HepG2 (cell line): ENCODE results near the gene SENP5. TPM values are rescaled to one million over a fixed set of nuclear protein-coding genes. Genes with fewer than 3 reads are reported as not detected.
A peak's percentile ranks its signal among the peaks of the same experiment; 100 is the strongest.

ENCODE experiments used
- ATAC-seq: fragments of 200-7000 bp; cut with Tn5 transposase; 3 replicates; pipeline ENCODE4 v1.9.1; 2020; ENCODE audit warnings: mild to moderate bottlenecking, moderate library complexity
- BruUV-seq: library from RNA; stranded (reverse); fragments of 400-500 nt; replicated peaks from 2 replicates; lab custom pipeline; 2021; lab: Mats Ljungman, UMichigan
- CTCF ChIA-PET: fragments of 300-600 bp; formaldehyde crosslinking; extraction: SDS; loops from one replicate; lab custom pipeline; 2021; ENCODE audit warnings: low total read pairs, inconsistent platforms, low intra/inter-chr PET ratio; lab: Yijun Ruan, JAX
- POLR2A ChIA-PET: fragments of 350-600 bp; sonication (Branson Sonifier 250); formaldehyde crosslinking; loops from one replicate; lab custom pipeline; 2020; ENCODE audit warnings: antibody characterized with exemption, inconsistent platforms; lab: Yijun Ruan, JAX
- DNase-seq: peaks from one replicate; pipeline ENCODE4 v3.0.0-alpha.2; 2015; ENCODE audit warnings: low spot score
- FAIRE-seq: peaks from 3 replicates; lab custom pipeline; 2011; peaks lifted over from hg19 to GRCh38; lab: Jason Lieb, UNC
- H2AFZ ChIP-seq: one replicate; pipeline ENCODE4 v1.6.1; 2011; ENCODE audit warnings: low read length, inconsistent platforms
- H3K27ac ChIP-seq: fragments of 300-600 bp; 3 replicates; pipeline ENCODE4 v1.8.0; 2011; ENCODE audit warnings: mixed run types, mild to moderate bottlenecking, mixed read lengths, low read length, inconsistent platforms; ENCODE audit not compliant: insufficient read depth; ENCODE audit errors: extremely low read length
- H3K27me3 ChIP-seq, 2 experiments: fragments of 200-600 bp in 1 of 2; 2 replicates in 1 of 2; 3 replicates in 1 of 2; pipeline versions ENCODE4 v1.6.0 to v1.8.0; 2011; ENCODE audit warnings: low read length in 2 of 2, mild to moderate bottlenecking in 2 of 2, moderate library complexity in 2 of 2, inconsistent platforms in 1 of 2; ENCODE audit not compliant: insufficient read depth in 2 of 2, control insufficient read depth in 1 of 2
- H3K36me3 ChIP-seq, 2 experiments: fragments of 200-600 bp in 1 of 2; replicated peaks in 1 of 2; 2 replicates in 1 of 2; 3 replicates in 1 of 2; pipeline versions ENCODE4 v1.5.1 to v1.8.0; 2011; ENCODE audit warnings: low read length in 2 of 2, inconsistent platforms in 1 of 2; ENCODE audit not compliant: insufficient read depth in 2 of 2, control insufficient read depth in 1 of 2
- H3K4me1 ChIP-seq: 2 replicates; pipeline ENCODE4 v1.5.1; 2012; ENCODE audit warnings: low read length, inconsistent platforms; ENCODE audit not compliant: insufficient read depth
- H3K4me2 ChIP-seq: 2 replicates; pipeline ENCODE4 v1.6.0; 2011; ENCODE audit warnings: low read depth, low read length, inconsistent platforms
- H3K4me3 ChIP-seq, 3 experiments: fragments of 200-600 bp in 1 of 3; sonication (generic), shearing (Covaris generic) in 1 of 3; replicated peaks in 1 of 3; 2 replicates each; pipeline ENCODE4 v1.5.1; 2011 to 2016; ENCODE audit warnings: low read length in 3 of 3, inconsistent platforms in 2 of 3, low read depth in 2 of 3, mild to moderate bottlenecking in 2 of 3, control low read depth in 1 of 3, mixed read lengths in 1 of 3; ENCODE audit not compliant: insufficient read depth in 1 of 3
- H3K79me2 ChIP-seq: one replicate; pipeline ENCODE4 v1.6.1; 2011; ENCODE audit warnings: low read length, inconsistent platforms; ENCODE audit not compliant: insufficient read depth
- H3K9ac ChIP-seq: 2 replicates; pipeline ENCODE4 v1.6.0; 2011; ENCODE audit warnings: mild to moderate bottlenecking, low read depth, low read length, inconsistent platforms; ENCODE audit not compliant: insufficient read depth
- H3K9me3 ChIP-seq: 2 replicates; pipeline ENCODE4 v1.5.1; 2012; ENCODE audit warnings: mild to moderate bottlenecking, low read length
- H4K20me1 ChIP-seq: 2 replicates; pipeline ENCODE4 v1.6.0; 2011; ENCODE audit warnings: inconsistent platforms, mild to moderate bottlenecking, low read length, moderate library complexity; ENCODE audit not compliant: insufficient read depth
- ELF3 ChIP-seq: IDR thresholded peaks from 2 replicates; pipeline ENCODE4 v1.6.1; 2016; ENCODE audit warnings: missing genetic modification reagents, missing compliant biosample characterization
- NONO ChIP-seq, 2 experiments: fragments of 450-650 bp in 1 of 2; sonication (generic) in 1 of 2; formaldehyde crosslinking in 1 of 2; IDR thresholded peaks in 1 of 2; conservative IDR thresholded peaks in 1 of 2; 2 replicates each; pipeline versions ENCODE4 v1.6.1 to v1.8.0; 2017 to 2022; ENCODE audit warnings: mild to moderate bottlenecking in 1 of 2, missing genetic modification reagents in 1 of 2, moderate library complexity in 1 of 2
- POLR2G ChIP-seq: fragments of 200-400 bp; formaldehyde crosslinking; IDR thresholded peaks from 2 replicates; pipeline ENCODE4 v1.6.1; 2018; ENCODE audit warnings: mild to moderate bottlenecking, low read depth, low read length, moderate library complexity
- PRMT3 ChIP-seq: sonication (generic); formaldehyde crosslinking; IDR thresholded peaks from 2 replicates; pipeline ENCODE4 v1.8.1; 2022; ENCODE audit warnings: low read depth, mild to moderate bottlenecking, moderate library complexity, missing genetic modification reagents, borderline replicate concordance
- RBAK ChIP-seq: sonication (generic); formaldehyde crosslinking; IDR thresholded peaks from 2 replicates; pipeline ENCODE4 v1.5.1; 2020; ENCODE audit warnings: mild to moderate bottlenecking, missing genetic modification reagents
- TRIM24 ChIP-seq: sonication (generic); formaldehyde crosslinking; IDR thresholded peaks from 2 replicates; pipeline ENCODE4 v1.8.0; 2022; ENCODE audit warnings: mild to moderate bottlenecking, missing genetic modification reagents
- ZBTB38 ChIP-seq: sonication (generic); formaldehyde crosslinking; IDR thresholded peaks from 2 replicates; pipeline ENCODE4 v1.5.1; 2020; ENCODE audit warnings: mild to moderate bottlenecking, missing genetic modification reagents
- ZC3H13 ChIP-seq: sonication (generic); formaldehyde crosslinking; IDR thresholded peaks from 2 replicates; pipeline ENCODE4 v1.8.1; 2023; ENCODE audit warnings: mild to moderate bottlenecking, missing genetic modification reagents, moderate library complexity
- ZFP36 ChIP-seq: fragments of 150-350 bp; IDR thresholded peaks from 2 replicates; pipeline ENCODE4 v1.6.1; 2018; ENCODE audit warnings: borderline replicate concordance, low read length, low read depth; ENCODE audit not compliant: partially characterized antibody
- ZNF790 ChIP-seq: sonication (generic); formaldehyde crosslinking; IDR thresholded peaks from 2 replicates; pipeline ENCODE4 v1.8.0; 2022; ENCODE audit warnings: missing genetic modification reagents, mild to moderate bottlenecking, borderline replicate concordance
- ZNF816 ChIP-seq: sonication (generic); formaldehyde crosslinking; IDR thresholded peaks from 2 replicates; pipeline ENCODE4 v1.8.0; 2022; ENCODE audit warnings: missing genetic modification reagents, mild to moderate bottlenecking, borderline replicate concordance
- ZSCAN29 ChIP-seq: sonication (generic); formaldehyde crosslinking; conservative IDR thresholded peaks from 2 replicates; pipeline ENCODE4 v1.4.0; 2020; ENCODE audit warnings: mild to moderate bottlenecking, missing genetic modification reagents
- ZZZ3 ChIP-seq: sonication (generic); formaldehyde crosslinking; IDR thresholded peaks from 2 replicates; pipeline ENCODE4 v1.4.0; 2020; ENCODE audit warnings: missing genetic modification reagents, mild to moderate bottlenecking, borderline replicate concordance
- WGBS: methylation state at CpG from one replicate; pipeline ENCODE4 v1.1.6; 2017; ENCODE audit warnings: low lambda C conversion rate; 5-methylcytosine and 5-hydroxymethylcytosine counted together
- in situ Hi-C: cut with HindIII; loops from 2 replicates; pipeline ENCODE4 v1.10.0; 2017; ENCODE audit warnings: low pct_unique_long_range_greater_than_20kb; ENCODE audit not compliant: extremely low pct_ligation_motif_present
- intact Hi-C: fragments of 100-400 bp; cut with micrococcal nuclease; formaldehyde crosslinking; loops from one replicate; pipeline ENCODE4 v1.10.0; 2022; ENCODE audit not compliant: unreplicated experiment
- polyA plus RNA-seq, 8 experiments: library from polyadenylated mRNA; depleted of rRNA in 3 of 8; stranded (reverse) in 7 of 8; unstranded in 1 of 8; fragments of >200 nt; fragmentation: Illumina TruSeq in 4 of 8; extraction: Trizol in 4 of 8; gene quantifications; 2 replicates each; pipeline versions ENCODE4 v1.2.1 to v1.2.3, GENCODE V29; 2011 to 2016; ENCODE audit warnings: low read depth in 4 of 8, missing spikeins in 1 of 8, mixed read lengths in 1 of 8; ENCODE audit not compliant: insufficient read depth in 1 of 8
- total RNA-seq, 5 experiments: library from RNA; depleted of rRNA; stranded (reverse); fragments of >200 nt; fragmentation: Illumina TruSeq; extraction: Trizol; gene quantifications; 2 replicates each; pipeline ENCODE4 v1.2.3, GENCODE V29; 2016; ENCODE audit warnings: low read depth in 1 of 5
- TF ChIP-seq, protein P1 (sequence below): sonication (generic); formaldehyde crosslinking; IDR thresholded peaks from 2 replicates; pipeline ENCODE4 v1.4.0; 2020; ENCODE audit warnings: missing genetic modification reagents
- TF ChIP-seq, protein P2 (sequence below): sonication (generic); formaldehyde crosslinking; IDR thresholded peaks from 2 replicates; pipeline ENCODE4 v1.5.1; 2020; ENCODE audit warnings: missing genetic modification reagents, mild to moderate bottlenecking, borderline replicate concordance
- TF ChIP-seq, protein P3 (sequence below): sonication (generic); formaldehyde crosslinking; IDR thresholded peaks from 2 replicates; pipeline ENCODE4 v1.5.1; 2020; ENCODE audit warnings: mild to moderate bottlenecking, missing genetic modification reagents
- TF ChIP-seq, protein P4 (sequence below): sonication (generic); formaldehyde crosslinking; IDR thresholded peaks from 2 replicates; pipeline ENCODE4 v1.5.1; 2020; ENCODE audit warnings: mild to moderate bottlenecking, missing genetic modification reagents, borderline replicate concordance

SENP5 gene
- total and polyA plus RNA-seq, 2 of the 13 experiments (the other 11 are each of a cell fraction or from before 2014, with no cell fraction given): 17.6 to 30.9 TPM

DNA sequence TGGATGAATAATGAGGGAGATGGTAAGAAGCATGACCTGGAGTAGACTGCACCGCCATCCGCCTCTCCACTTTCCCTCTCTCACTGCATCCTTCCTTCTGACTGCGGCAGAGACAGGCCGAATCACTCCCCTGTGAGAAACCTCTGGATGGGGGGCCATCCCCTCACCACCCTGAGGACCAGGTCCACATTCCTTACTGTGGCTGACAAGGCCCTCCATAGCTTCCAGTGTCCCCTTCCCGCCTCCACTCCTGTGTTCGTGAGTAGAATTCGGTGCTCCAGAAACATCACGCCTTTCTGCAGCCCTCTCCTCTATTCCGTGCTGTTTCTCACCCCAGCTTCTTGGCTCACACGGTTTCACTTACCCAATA lies 98.1 kb downstream of the SENP5 start:
- Histone ChIP-seq H3K9ac (peak overlapping the region; percentile 32; the same call in 1 of the 2 replicates), H3K4me3 (peak overlapping the region in 1 of 3 experiments; percentile 35; a peak in 3 of 6 replicates), H3K27me3 (no peaks in the 10 kb centered on the region), H3K36me3 (peaks cover 6 to 25% of the 10 kb centered on the region in 2 experiments), H4K20me1 (no peaks in the 10 kb centered on the region), H3K4me2 (peak overlapping the region; percentile 85), H3K4me1 (peaks cover 86% of the 10 kb centered on the region), H3K9me3 (no peaks in the 10 kb centered on the region), H3K79me2 (peaks cover 46% of the 10 kb centered on the region), H2AFZ (no peak overlapping the region), H3K27ac (peak overlapping the region; percentile 19)
- POLR2A ChIA-PET: no interaction called here
- no peak for DNase-seq
- in situ Hi-C loops (no loop called here), intact Hi-C loops (no loop called here)
- 97% methylated on average over 10 of the region's 10 CpGs for WGBS
- CTCF ChIA-PET: no interaction called here
- BruUV-seq: TSS peak; percentile 11
- FAIRE-seq: no peak
- no peak for ATAC-seq
- peak; percentile 52; the same call in 1 of the 2 replicates for TF ChIP-seq PRMT3 (CRISPR knock-in tag)
- peak; percentile 66; the same call in 1 of the 2 replicates for TF ChIP-seq ZNF816 (CRISPR knock-in tag)
- peak; percentile 2; the same call in 1 of the 2 replicates for TF ChIP-seq POLR2G
- no peak for TF ChIP-seq TRIM24 (CRISPR knock-in tag)
- no peak for TF ChIP-seq ZZZ3 (CRISPR knock-in tag)
- 0 out of 2 replicates have a peak, but pooled peaks have one; percentile 12 for TF ChIP-seq ELF3
- TF ChIP-seq NONO (IDR thresholded peaks at IDR 0.05): no peak
- no peak for TF ChIP-seq NONO (CRISPR knock-in tag; conservative IDR thresholded peaks at IDR 0.05)
- 0 out of 2 replicates have a peak, but pooled peaks have one; percentile 27 for TF ChIP-seq ZNF790 (CRISPR knock-in tag)
- TF ChIP-seq, protein P1, sequence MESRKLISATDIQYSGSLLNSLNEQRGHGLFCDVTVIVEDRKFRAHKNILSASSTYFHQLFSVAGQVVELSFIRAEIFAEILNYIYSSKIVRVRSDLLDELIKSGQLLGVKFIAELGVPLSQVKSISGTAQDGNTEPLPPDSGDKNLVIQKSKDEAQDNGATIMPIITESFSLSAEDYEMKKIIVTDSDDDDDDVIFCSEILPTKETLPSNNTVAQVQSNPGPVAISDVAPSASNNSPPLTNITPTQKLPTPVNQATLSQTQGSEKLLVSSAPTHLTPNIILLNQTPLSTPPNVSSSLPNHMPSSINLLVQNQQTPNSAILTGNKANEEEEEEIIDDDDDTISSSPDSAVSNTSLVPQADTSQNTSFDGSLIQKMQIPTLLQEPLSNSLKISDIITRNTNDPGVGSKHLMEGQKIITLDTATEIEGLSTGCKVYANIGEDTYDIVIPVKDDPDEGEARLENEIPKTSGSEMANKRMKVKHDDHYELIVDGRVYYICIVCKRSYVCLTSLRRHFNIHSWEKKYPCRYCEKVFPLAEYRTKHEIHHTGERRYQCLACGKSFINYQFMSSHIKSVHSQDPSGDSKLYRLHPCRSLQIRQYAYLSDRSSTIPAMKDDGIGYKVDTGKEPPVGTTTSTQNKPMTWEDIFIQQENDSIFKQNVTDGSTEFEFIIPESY: peak; percentile 50; the same call in 1 of the 2 replicates
- TF ChIP-seq, protein P2, sequence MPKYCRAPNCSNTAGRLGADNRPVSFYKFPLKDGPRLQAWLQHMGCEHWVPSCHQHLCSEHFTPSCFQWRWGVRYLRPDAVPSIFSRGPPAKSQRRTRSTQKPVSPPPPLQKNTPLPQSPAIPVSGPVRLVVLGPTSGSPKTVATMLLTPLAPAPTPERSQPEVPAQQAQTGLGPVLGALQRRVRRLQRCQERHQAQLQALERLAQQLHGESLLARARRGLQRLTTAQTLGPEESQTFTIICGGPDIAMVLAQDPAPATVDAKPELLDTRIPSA (CRISPR knock-in tag): no peak
- no peak for TF ChIP-seq ZFP36
- peak; percentile 96 for TF ChIP-seq ZBTB38 (CRISPR knock-in tag)
- no peak for TF ChIP-seq RBAK
- peak; percentile 63; the same call in 1 of the 2 replicates for TF ChIP-seq ZSCAN29 (CRISPR knock-in tag)
- TF ChIP-seq, protein P3, sequence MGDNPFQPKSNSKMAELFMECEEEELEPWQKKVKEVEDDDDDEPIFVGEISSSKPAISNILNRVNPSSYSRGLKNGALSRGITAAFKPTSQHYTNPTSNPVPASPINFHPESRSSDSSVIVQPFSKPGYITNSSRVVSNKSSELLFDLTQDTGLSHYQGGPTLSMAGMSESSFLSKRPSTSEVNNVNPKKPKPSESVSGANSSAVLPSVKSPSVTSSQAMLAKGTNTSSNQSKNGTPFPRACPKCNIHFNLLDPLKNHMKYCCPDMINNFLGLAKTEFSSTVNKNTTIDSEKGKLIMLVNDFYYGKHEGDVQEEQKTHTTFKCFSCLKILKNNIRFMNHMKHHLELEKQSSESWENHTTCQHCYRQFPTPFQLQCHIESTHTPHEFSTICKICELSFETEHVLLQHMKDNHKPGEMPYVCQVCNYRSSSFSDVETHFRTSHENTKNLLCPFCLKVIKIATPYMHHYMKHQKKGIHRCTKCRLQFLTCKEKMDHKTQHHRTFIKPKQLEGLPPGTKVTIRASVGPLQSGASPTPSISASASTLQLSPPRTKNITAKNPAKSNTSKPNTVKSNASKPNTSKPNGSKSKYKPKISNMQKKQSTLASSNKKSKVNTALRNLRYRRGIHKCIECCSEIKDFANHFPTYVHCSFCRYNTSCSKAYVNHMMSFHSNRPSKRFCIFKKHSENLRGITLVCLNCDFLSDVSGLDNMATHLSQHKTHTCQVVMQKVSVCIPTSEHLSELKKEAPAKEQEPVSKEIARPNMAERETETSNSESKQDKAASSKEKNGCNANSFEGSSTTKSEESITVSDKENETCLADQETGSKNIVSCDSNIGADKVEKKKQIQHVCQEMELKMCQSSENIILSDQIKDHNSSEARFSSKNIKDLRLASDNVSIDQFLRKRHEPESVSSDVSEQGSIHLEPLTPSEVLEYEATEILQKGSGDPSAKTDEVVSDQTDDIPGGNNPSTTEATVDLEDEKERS (CRISPR knock-in tag): 0 out of 2 replicates have a peak, but pooled peaks have one; percentile 28
- TF ChIP-seq, protein P4, sequence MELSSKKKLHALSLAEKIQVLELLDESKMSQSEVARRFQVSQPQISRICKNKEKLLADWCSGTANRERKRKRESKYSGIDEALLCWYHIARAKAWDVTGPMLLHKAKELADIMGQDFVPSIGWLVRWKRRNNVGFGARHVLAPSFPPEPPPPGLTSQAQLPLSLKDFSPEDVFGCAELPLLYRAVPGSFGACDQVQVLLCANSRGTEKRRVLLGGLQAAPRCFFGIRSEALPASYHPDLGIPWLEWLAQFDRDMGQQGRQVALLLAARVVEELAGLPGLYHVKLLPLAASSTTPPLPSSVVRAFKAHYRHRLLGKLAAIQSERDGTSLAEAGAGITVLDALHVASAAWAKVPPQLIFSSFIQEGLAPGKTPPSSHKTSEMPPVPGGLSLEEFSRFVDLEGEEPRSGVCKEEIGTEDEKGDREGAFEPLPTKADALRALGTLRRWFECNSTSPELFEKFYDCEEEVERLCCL: peak; percentile 65; the same call in 1 of the 2 replicates
- peak; percentile 46; the same call in 1 of the 2 replicates for TF ChIP-seq ZC3H13 (CRISPR knock-in tag)
